Erythroblast (primary cell): ENCODE results near the gene WDR64.

Experiments
- GATA1 ChIP-seq: IDR thresholded peaks from 2 replicates; pipeline ENCODE4 v1.6.1; 2011; ENCODE audit warnings: low read depth, mild to moderate bottlenecking, control low read depth, low read length, moderate library complexity
- POLR2A ChIP-seq: IDR thresholded peaks from 2 replicates; pipeline ENCODE4 v1.6.1; 2011; ENCODE audit warnings: mild to moderate bottlenecking, low read length

DNA sequence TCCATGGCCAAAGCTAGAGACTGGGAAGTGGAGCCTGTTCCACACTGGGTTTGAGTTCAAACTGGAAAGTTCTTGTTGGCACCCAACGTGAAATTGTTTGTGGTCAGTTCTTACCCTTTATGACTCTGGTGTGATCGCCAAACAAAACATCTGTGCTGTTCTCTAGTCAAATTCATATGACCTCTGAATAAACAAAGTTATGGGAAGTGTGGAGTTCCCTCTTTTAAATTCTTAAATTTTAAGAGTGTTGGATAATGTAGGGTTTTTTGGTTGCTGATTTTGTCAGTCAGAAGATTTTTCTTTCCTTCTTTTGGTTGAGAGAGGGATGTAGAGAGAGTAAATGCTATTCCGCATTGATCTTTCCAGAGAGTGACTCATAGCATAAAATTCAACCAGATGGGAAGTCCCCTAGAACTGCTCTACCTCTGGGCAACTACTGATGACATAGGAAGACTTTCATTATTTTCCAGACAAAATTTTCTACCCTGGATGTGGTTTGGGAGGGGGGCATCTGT, 48.3 kb upstream of the WDR64 start:
- TF ChIP-seq POLR2A (no peak), GATA1 (no peak)
